A204.1 (cell line): ENCODE measurements around the gene CCDC88C.
"Not testable (repeated sequence)": the region's sequence is repeated elsewhere in the genome, so short reads cannot be mapped to it uniquely, and the experiment has no call there.

ENCODE experiments used
- FAIRE-seq: peaks from 2 replicates; lab custom pipeline; 2012; peaks lifted over from hg19 to GRCh38; lab: Jason Lieb, UNC

CCDC88C gene

GRCh38 chr14:91284791-91285548 is 132.7 kb downstream of the CCDC88C start:
- no peak for FAIRE-seq

- no peak for FAIRE-seq
Observed at GRCh38 chr14:91284146-91284790, 133.4 kb downstream of the CCDC88C start.

GRCh38 chr14:91283666-91284065 is 134.0 kb downstream of the CCDC88C start:
- no peak for FAIRE-seq

- no peak for FAIRE-seq
Observed at GRCh38 chr14:91282954-91283645, 134.5 kb downstream of the CCDC88C start.

- FAIRE-seq = no peak
Observed at GRCh38 chr14:91281346-91281745, 136.3 kb downstream of the CCDC88C start.

GRCh38 chr14:91280129-91280528 is 137.5 kb downstream of the CCDC88C start:
- no peak for FAIRE-seq

GRCh38 chr14:91279354-91279753 is 138.3 kb downstream of the CCDC88C start:
- FAIRE-seq = no peak

- no peak for FAIRE-seq
Observed at GRCh38 chr14:91278383-91278715, 139.3 kb downstream of the CCDC88C start.

GRCh38 chr14:91277546-91278382 is 139.9 kb downstream of the CCDC88C start:
- no peak for FAIRE-seq

GRCh38 chr14:91274796-91275195 is 142.8 kb downstream of the CCDC88C start:
- no peak for FAIRE-seq

GRCh38 chr14:91273885-91274273 is 143.7 kb downstream of the CCDC88C start:
- FAIRE-seq = no peak

- FAIRE-seq = no peak
Observed at GRCh38 chr14:91273273-91273884, 144.2 kb downstream of the CCDC88C start.

GRCh38 chr14:91272341-91273272 is 145.0 kb downstream of the CCDC88C start:
- FAIRE-seq = no peak

GRCh38 chr14:91271639-91272038 is 146.0 kb downstream of the CCDC88C start:
- no peak for FAIRE-seq

- FAIRE-seq = no peak
Observed at GRCh38 chr14:91270619-91271018, 147.0 kb downstream of the CCDC88C start.

- no peak for FAIRE-seq
Observed at GRCh38 chr14:91270188-91270587, 147.4 kb downstream of the CCDC88C start.

- no peak for FAIRE-seq
Observed at GRCh38 chr14:91269076-91269991, 148.3 kb downstream of the CCDC88C start.

GRCh38 chr14:91267965-91268437 is 149.6 kb downstream of the CCDC88C start:
- no peak for FAIRE-seq

GRCh38 chr14:91266276-91266675 is 151.3 kb downstream of the CCDC88C start:
- FAIRE-seq = not testable (repeated sequence)

- FAIRE-seq = no peak
Observed at GRCh38 chr14:91265404-91265803, 152.2 kb downstream of the CCDC88C start.
